22Rv1 (cell line): Measurements from ENCODE around the gene TCIRG1.

Experiments
- H3K27ac ChIP-seq: fragments of 450-650 bp; 2 replicates; pipeline ENCODE4 v1.5.1; 2017
- ZFX ChIP-seq: fragments of 450-650 bp; IDR thresholded peaks from 2 replicates; pipeline ENCODE4 v1.6.1; 2017; ENCODE audit warnings: antibody characterized with exemption, borderline replicate concordance
- TF ChIP-seq, protein P1 (sequence below): fragments of 450-650 bp; IDR thresholded peaks from 2 replicates; pipeline ENCODE4 v1.5.1; 2017; ENCODE audit warnings: mild to moderate bottlenecking

Gene TCIRG1

GRCh38 chr11:68025047-68025446 lies 13.8 kb upstream of the TCIRG1 start:
- no peak for TF ChIP-seq ZFX
- TF ChIP-seq, protein P1, sequence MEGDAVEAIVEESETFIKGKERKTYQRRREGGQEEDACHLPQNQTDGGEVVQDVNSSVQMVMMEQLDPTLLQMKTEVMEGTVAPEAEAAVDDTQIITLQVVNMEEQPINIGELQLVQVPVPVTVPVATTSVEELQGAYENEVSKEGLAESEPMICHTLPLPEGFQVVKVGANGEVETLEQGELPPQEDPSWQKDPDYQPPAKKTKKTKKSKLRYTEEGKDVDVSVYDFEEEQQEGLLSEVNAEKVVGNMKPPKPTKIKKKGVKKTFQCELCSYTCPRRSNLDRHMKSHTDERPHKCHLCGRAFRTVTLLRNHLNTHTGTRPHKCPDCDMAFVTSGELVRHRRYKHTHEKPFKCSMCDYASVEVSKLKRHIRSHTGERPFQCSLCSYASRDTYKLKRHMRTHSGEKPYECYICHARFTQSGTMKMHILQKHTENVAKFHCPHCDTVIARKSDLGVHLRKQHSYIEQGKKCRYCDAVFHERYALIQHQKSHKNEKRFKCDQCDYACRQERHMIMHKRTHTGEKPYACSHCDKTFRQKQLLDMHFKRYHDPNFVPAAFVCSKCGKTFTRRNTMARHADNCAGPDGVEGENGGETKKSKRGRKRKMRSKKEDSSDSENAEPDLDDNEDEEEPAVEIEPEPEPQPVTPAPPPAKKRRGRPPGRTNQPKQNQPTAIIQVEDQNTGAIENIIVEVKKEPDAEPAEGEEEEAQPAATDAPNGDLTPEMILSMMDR = no peak; the same call in 1 of the 2 replicates
- H3K27ac ChIP-seq = no peak overlapping the region

DNA sequence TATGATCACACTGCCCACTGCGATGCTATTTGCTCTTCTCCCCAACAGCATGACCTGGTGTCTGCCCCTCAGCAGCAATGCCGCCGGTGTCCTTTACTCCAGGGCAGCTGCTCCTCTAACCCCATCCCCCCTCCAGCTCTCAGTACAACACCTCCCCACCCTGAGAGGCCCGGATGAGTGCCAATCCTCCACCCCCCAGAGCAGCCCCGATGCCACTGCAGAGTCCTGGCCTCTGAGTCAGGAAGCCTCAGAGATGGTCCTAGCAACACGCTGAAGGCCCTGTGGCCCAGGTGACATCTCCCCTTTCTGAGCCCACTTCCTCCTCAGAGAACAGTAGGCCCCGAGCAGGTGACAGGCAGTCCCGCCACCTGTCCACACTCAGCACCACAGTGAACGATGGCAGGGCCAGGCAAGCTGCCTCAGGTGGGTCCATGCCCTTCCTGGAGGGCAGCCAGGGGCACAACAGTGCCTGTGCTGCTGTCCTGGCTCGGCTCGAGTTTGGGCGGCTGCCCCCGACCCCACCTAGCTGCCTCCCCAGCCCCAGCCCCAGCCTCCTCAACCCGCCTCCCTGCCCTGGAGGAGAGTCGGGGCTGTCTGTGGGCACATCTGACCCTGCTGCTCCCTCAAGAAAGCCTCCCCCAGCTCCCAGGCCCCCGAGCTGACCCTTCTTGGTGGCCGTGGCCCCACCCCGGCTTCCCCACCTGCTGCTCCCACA lies 12.3 kb upstream of the TCIRG1 start:
- TF ChIP-seq ZFX = no peak
- TF ChIP-seq, protein P1 = no peak
- no peak overlapping the region for H3K27ac ChIP-seq

DNA sequence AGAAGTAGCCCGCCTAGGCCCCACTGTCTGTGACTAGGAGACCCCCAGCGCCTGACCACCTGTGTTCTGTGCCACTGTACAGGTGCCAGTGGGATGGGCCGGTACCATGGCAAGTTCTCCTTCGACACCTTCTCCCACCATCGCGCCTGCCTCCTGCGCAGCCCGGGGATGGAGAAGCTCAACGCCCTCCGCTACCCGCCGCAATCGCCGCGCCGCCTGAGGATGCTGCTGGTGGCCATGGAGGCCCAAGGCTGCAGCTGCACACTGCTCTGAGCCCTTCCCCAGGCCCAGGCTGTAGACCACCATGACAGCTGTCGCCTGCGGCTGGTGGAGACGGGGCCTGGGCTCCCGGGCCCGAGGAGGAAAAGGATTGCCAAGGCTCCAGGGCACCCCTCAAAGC lies 11.2 kb upstream of the TCIRG1 start:
- H3K27ac ChIP-seq = no peak overlapping the region
- no peak for TF ChIP-seq ZFX
- TF ChIP-seq, protein P1 = no peak

DNA sequence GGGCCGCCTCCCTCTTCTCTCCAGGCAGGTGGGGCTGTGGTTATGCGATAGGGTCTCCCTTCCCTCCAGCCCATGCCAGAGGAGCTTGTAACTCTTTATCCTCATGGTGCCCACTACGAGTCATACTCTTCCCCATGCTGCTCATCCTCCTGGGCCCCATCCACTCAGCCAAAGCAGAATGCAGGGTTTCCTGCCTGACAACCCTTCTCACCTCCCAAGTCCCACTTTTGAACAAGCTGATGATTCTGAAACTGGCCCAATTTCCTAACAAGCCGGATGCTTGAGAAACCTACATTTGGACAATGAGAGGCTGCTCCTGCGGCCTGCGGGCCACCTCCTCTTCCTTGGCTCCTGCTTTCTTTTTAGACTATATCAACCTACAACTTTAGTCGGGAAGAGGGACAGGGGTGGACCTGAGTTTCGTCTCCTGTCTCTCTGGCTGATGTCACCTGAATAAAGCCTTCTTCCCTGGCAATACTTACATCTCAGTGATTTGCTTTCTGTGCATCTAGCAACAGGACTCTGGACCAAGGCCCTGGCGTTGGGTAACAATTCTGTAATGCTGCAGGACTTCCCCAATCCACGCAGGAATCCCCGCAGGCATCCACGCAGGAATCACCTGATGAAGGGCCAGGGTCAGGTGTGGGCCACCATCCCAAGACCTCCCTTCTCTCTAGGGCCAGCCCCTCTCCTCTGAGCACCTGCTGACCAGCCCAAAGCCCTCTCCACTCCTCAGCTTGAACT lies 9.9 kb upstream of the TCIRG1 start:
- peak overlapping the region; percentile 80 for H3K27ac ChIP-seq
- TF ChIP-seq, protein P1 = no peak
- TF ChIP-seq ZFX = no peak

- no peak for TF ChIP-seq ZFX
- TF ChIP-seq, protein P1 = no peak
- peak within 1 kb of the TSS; percentile 80 for H3K27ac ChIP-seq
These were observed 8.3 kb upstream of the TCIRG1 start, which contains the start of gene NDUFS8 for GRCh38 chr11:68030318-68031143. Gene NDUFS8, plus strand, starts transcription at chr11:68030681. Its CDS starts 1,471 bp downstream, at chr11:68032152.

DNA sequence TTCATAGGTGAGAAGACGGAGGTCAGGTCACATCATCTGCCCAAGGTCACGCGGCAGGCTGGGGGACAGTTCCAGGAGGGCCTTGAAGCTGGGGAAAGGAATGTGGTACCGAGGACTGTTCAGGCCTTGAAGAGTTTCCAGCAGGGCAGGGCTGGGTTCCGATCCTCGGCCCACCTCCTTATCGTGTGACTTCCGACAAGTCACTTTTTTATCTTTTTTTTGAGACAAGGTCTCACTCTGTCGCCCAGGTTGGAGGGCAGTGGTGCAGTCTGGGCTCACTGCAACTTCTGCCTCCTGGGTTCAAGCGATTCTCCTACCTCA lies 7.7 kb upstream of the TCIRG1 start:
- TF ChIP-seq, protein P1 = no peak
- TF ChIP-seq ZFX = no peak
- H3K27ac ChIP-seq = peak overlapping the region; percentile 80
